Measurements from ENCODE around the gene CCT3. TPM values are rescaled to one million over a fixed set of nuclear protein-coding genes. Genes with fewer than 3 reads are reported as not detected.
"Not testable (repeated sequence)": the region's sequence is repeated elsewhere in the genome, so short reads cannot be mapped to it uniquely, and the experiment has no call there.

CCT3 gene
- total and polyA plus RNA-seq, 2 experiments from 2014 or later = 245 to 287 TPM

DNA sequence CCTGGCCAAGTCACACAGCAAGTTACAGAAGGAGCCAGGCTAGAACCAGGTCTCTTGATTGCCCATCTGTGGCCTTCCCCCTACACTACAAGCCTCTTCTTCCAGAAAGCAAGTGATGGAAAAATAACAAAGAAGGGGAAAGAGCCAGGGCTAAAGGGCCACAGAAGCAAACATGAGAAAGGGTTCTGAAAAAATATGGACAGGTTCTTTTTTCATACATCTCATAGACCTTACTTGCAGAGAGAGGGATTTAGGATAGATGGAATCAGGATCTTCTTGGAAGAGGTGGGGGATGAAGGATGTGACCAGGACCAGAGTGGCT lies 34.1 kb upstream of the CCT3 start:
- no peak overlapping the region for H3K4me3 ChIP-seq
- no peak for DNase-seq (ENCODE audit: low read depth in 1 of 2, low spot score in 1 of 2)
- no peak overlapping the region for H3K27ac ChIP-seq
- no peaks in the 10 kb centered on the region for H3K9me3 ChIP-seq (ENCODE audit: low read depth)
- no peak for TF ChIP-seq CTCF (IDR thresholded peaks at IDR 0.05; ENCODE audit: low read depth, low read length)
- no peaks in the 10 kb centered on the region for H3K36me3 ChIP-seq
- peaks cover 7% of the 10 kb centered on the region for H3K4me1 ChIP-seq (ENCODE audit: low read depth)
- H3K27me3 ChIP-seq = peaks cover 20% of the 10 kb centered on the region

DNA sequence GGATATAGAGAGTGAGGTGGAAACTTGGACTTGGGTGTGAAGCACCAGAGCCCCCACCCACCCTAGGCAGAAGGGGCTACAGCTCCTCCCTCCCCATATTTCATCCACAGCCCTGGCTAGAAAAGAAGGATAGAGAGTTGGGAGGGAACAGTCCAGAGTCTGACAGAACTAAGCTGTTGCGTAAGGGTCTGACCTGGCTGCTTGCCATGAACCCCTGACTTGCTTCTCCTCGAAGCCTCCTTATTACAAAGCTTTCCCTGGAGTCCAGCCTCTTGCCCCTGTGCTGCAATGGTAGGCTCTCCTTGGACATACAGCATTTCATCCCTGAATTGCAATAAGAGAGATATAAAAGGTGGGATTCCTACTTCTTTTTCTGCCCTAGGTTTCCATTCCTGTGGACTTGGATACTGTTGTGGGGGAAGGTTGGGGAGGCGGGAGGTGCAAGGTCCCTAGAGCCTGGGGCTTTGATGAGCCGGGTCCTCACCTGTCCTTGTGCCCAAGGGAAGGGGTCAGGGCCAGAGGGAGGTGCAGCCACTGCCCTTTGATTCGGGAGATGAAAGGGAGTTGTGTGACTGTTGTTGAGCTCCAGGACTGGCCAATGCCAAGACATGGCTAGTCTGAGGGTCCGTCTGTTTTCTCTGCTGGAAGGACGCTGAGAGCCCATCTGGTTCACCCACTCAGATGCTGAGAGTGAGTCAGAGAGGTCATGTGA lies 33.6 kb upstream of the CCT3 start:
- H3K4me3 ChIP-seq = no peak overlapping the region
- no peaks in the 10 kb centered on the region for H3K36me3 ChIP-seq
- DNase-seq (ENCODE audit: low read depth in 1 of 2, low spot score in 1 of 2) = peak in 1 of 2 donors; percentile 91
- peaks cover 7% of the 10 kb centered on the region for H3K4me1 ChIP-seq (ENCODE audit: low read depth)
- no peaks in the 10 kb centered on the region for H3K9me3 ChIP-seq (ENCODE audit: low read depth)
- peaks cover 19% of the 10 kb centered on the region for H3K27me3 ChIP-seq
- no peak overlapping the region for H3K27ac ChIP-seq
- no peak for TF ChIP-seq CTCF (IDR thresholded peaks at IDR 0.05; ENCODE audit: low read depth, low read length)

GRCh38 chr1:156369685-156370286 lies 31.7 kb upstream of the CCT3 start:
- not testable (repeated sequence) for H3K4me1 ChIP-seq (ENCODE audit: low read depth); H3K36me3 ChIP-seq; DNase-seq (ENCODE audit: low read depth in 1 of 2, low spot score in 1 of 2); H3K4me3 ChIP-seq; H3K9me3 ChIP-seq (ENCODE audit: low read depth); H3K27ac ChIP-seq
- H3K27me3 ChIP-seq = peaks cover 17% of the 10 kb centered on the region

- H3K9me3 ChIP-seq (ENCODE audit: low read depth) = no peaks in the 10 kb centered on the region
- H3K27ac ChIP-seq = no peak within 1 kb of the TSS
- TF ChIP-seq CTCF (IDR thresholded peaks at IDR 0.05; ENCODE audit: low read depth, low read length) = no peak
- peaks cover 7% of the 10 kb centered on the region for H3K4me1 ChIP-seq (ENCODE audit: low read depth)
- DNase-seq (ENCODE audit: low read depth in 1 of 2, low spot score in 1 of 2) = peak; percentile 37 to 42
- peaks cover 17% of the 10 kb centered on the region for H3K27me3 ChIP-seq
- peak within 1 kb of the TSS; percentile 11 for H3K4me3 ChIP-seq
- no peaks in the 10 kb centered on the region for H3K36me3 ChIP-seq
Observed at GRCh38 chr1:156368889-156369684, 31.0 kb upstream of the CCT3 start, which contains the start of gene RHBG. TSS of gene RHBG (plus strand) at chr1:156369211. CDS start at chr1:156369250, 39 bp downstream.

DNA sequence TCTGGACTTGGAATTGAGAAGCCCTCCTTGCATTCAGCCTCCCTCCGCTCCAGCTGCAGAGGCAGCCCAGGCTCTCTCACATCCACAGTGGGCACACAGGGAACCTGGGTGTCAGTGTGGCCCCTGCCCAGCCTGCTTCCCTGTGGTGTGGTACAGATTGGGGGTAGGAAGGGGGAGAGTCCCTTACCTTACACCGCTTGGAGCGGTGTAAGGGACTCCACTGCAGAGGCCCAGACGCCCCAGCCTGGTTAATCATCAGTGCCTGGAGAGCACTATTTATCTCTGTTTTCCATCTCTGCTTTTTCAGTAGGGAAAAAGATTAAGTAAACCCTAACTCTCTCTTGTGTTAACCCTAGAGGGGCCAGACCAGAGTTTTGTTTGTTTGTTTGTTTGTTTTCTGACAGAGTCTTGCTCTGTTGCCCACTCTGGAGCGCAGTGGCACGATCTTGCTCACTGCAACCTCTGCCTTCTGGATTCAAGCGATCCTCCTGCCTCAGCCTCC lies 30.1 kb upstream of the CCT3 start:
- Histone ChIP-seq H3K4me1 (ENCODE audit: low read depth) (no peaks in the 10 kb centered on the region), H3K36me3 (no peaks in the 10 kb centered on the region), H3K9me3 (ENCODE audit: low read depth) (no peaks in the 10 kb centered on the region), H3K27ac (no peak overlapping the region), H3K27me3 (peaks cover 17% of the 10 kb centered on the region), H3K4me3 (no peak overlapping the region)
- no peak for DNase-seq (ENCODE audit: low read depth in 1 of 2, low spot score in 1 of 2)
- TF ChIP-seq CTCF (IDR thresholded peaks at IDR 0.05; ENCODE audit: low read depth, low read length) = no peak

Measured in cardiac muscle cell (in vitro differentiated cells and primary cell).